GM10248 (cell line): ENCODE data around the gene CFLAR.
"Not testable (repeated sequence)": the region's sequence is repeated elsewhere in the genome, so short reads cannot be mapped to it uniquely, and the experiment has no call there.

Experiments used
- CTCF ChIA-PET: fragments of 300-600 bp; sonication (Branson Sonifier 250); formaldehyde crosslinking; extraction: SDS; loops from one replicate; lab custom pipeline; 2021; ENCODE audit warnings: antibody characterized with exemption; lab: Yijun Ruan, JAX
- POLR2A ChIA-PET: fragments of 350-650 bp; sonication (Branson Sonifier 250); formaldehyde crosslinking; extraction: SDS; loops from one replicate; lab custom pipeline; 2020; ENCODE audit warnings: antibody characterized with exemption; lab: Yijun Ruan, JAX
- DNase-seq: peaks from one replicate; pipeline ENCODE4 v3.0.0; 2012; ENCODE audit errors: extremely low spot score
- CTCF ChIP-seq: IDR thresholded peaks from 2 replicates; pipeline ENCODE4 v1.5.1; 2012; ENCODE audit warnings: mild to moderate bottlenecking, low read depth; ENCODE audit errors: extremely low read depth, missing control alignments, control extremely low read depth

Gene CFLAR

GRCh38 chr2:201144101-201145051 lies 28.4 kb downstream of the CFLAR start:
- ChIA-PET POLR2A (interaction anchor here (0.6 kb wide), 1 partner anchor 255 kb away, joined by 3 read pairs; the partner anchor contains the start of genes NIF3L1 and PPIL3), CTCF (interaction anchor here (1.0 to 6.5 kb wide), 7 partner anchors 9 to 88 kb away, joined by 3 to 54 read pairs (median 4); no protein-coding TSS in a partner anchor)
- TF ChIP-seq CTCF = no peak
- no peak for DNase-seq

GRCh38 chr2:201148434-201148990 lies 32.5 kb downstream of the CFLAR start:
- no peak for TF ChIP-seq CTCF
- no peak for DNase-seq
- CTCF ChIA-PET = interaction anchor here (1.0 to 6.5 kb wide), 7 partner anchors 10 to 58 kb away, joined by 3 to 54 read pairs (median 3); no protein-coding TSS in a partner anchor
- POLR2A ChIA-PET = interaction anchor here (0.8 kb wide), 2 partner anchors 16 to 284 kb away, joined by 3 read pairs; partner anchors contain the start of gene CLK1

GRCh38 chr2:201149064-201149820 lies 33.3 kb downstream of the CFLAR start:
- no peak for DNase-seq
- CTCF ChIA-PET = interaction anchor here (0.9 to 6.5 kb wide), 7 partner anchors 10 to 58 kb away, joined by 3 to 54 read pairs (median 3); no protein-coding TSS in a partner anchor
- TF ChIP-seq CTCF = no peak
- POLR2A ChIA-PET = interaction anchor here (0.6 to 2.3 kb wide), 5 partner anchors 13 to 285 kb away, joined by 3 to 10 read pairs (median 3); partner anchors contain the start of gene CLK1

DNA sequence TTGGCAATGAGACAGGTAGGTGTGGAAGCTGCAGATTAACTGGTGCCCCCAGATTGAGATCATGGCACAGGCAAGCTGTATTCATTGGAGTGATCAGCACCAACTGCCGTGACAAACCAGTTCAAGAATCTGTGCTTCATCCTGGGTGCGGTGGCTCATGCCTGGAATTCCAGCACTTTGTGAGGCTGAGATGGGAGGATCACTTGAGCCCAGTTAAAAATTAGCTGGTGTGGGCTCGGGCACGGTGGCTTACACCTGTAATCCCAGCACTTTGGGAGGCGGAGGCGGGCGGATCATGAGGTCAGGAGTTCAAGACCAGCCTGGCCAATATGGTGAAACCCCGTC lies 33.8 kb downstream of the CFLAR start:
- POLR2A ChIA-PET = interaction anchor here (0.6 to 2.3 kb wide), 3 partner anchors 13 to 35 kb away, joined by 3 to 10 read pairs (median 5); no protein-coding TSS in a partner anchor
- not testable (repeated sequence) for DNase-seq
- CTCF ChIA-PET = interaction anchor here (0.9 to 6.5 kb wide), 4 partner anchors 9 to 248 kb away, joined by 3 to 54 read pairs (median 8); no protein-coding TSS in a partner anchor

DNA sequence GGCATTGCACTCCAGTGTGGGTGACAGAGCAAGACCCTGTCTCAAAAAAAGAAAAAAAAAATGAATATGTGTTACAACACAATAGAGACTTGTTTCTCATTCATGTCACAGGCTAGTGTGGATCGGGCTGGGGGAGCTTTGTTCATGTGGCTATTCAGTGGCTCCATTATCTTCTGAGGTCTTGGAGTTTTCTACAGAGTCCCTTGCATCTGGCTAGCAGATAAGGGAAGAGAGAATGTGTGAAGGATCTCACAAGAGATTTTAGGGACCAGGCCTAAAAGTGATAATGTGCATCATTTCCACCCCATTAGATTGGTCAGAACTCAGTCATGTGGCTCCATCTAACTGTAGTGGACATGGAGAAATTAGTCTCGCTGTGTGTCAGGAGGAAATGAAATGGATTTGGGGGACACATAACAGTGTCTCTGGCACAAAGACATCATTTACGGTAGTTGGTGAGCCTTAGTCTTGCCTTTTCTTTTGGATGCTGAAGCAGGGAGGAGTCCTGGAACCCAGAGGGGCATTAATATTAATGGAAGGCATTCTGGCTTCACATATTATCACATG lies 34.6 kb downstream of the CFLAR start:
- ChIA-PET CTCF (interaction anchor here (0.9 to 2.4 kb wide), 7 partner anchors 13 to 249 kb away, joined by 3 to 12 read pairs (median 4); no protein-coding TSS in a partner anchor), POLR2A (interaction anchor here (1.0 to 2.3 kb wide), 2 partner anchors 14 to 36 kb away, joined by 5 to 10 read pairs; no protein-coding TSS in a partner anchor)
- TF ChIP-seq CTCF = no peak
- no peak for DNase-seq
